GM18868 (cell line): ENCODE results near the gene USP5.
"Not testable (repeated sequence)": the region's sequence is repeated elsewhere in the genome, so short reads cannot be mapped to it uniquely, and the experiment has no call there.

Source experiments
- ATAC-seq: cut with Tn5 transposase; IDR thresholded peaks from one replicate; pipeline ENCODE4 v1.9.1; 2021; ENCODE audit warnings: mild to moderate bottlenecking, moderate library complexity; ENCODE audit not compliant: unreplicated experiment

The USP5 gene

GRCh38 chr12:6887460-6887859 lies 35.5 kb downstream of the USP5 start:
- ATAC-seq = no peak

GRCh38 chr12:6888360-6888759 lies 36.4 kb downstream of the USP5 start:
- ATAC-seq = no peak

- not testable (repeated sequence) for ATAC-seq
These were observed 36.8 kb downstream of the USP5 start for GRCh38 chr12:6888794-6889193.

- not testable (repeated sequence) for ATAC-seq
These were observed 38.0 kb downstream of the USP5 start for GRCh38 chr12:6889775-6890573.

- ATAC-seq = peak; percentile 95
These were observed 39.1 kb downstream of the USP5 start for GRCh38 chr12:6890789-6891645.

- no peak for ATAC-seq
These were observed 39.7 kb downstream of the USP5 start for GRCh38 chr12:6891646-6892001.

- not testable (repeated sequence) for ATAC-seq
These were observed 40.7 kb downstream of the USP5 start for GRCh38 chr12:6892683-6893082.

GRCh38 chr12:6894321-6894720 lies 42.4 kb downstream of the USP5 start:
- ATAC-seq = no peak

- ATAC-seq = no peak
These were observed 45.0 kb downstream of the USP5 start for GRCh38 chr12:6896846-6897435.

- no peak for ATAC-seq
These were observed 47.5 kb downstream of the USP5 start for GRCh38 chr12:6899427-6899826.

- ATAC-seq = no peak
These were observed 48.0 kb downstream of the USP5 start for GRCh38 chr12:6899837-6900519.

GRCh38 chr12:6902448-6902847 lies 50.5 kb downstream of the USP5 start:
- ATAC-seq = no peak

GRCh38 chr12:6903722-6904121 lies 51.8 kb downstream of the USP5 start:
- ATAC-seq = no peak

GRCh38 chr12:6904280-6905276 lies 52.6 kb downstream of the USP5 start, which contains the start of gene LRRC23:
Gene LRRC23 (plus strand): TSS chr12:6904822. CDS start chr12:6905634, 812 bp downstream.
- peak; percentile 96 for ATAC-seq

GRCh38 chr12:6905414-6906040 lies 53.6 kb downstream of the USP5 start:
- no peak for ATAC-seq

- not testable (repeated sequence) for ATAC-seq
These were observed 56.2 kb downstream of the USP5 start for GRCh38 chr12:6908141-6908540.

GRCh38 chr12:6909421-6910145 lies 57.6 kb downstream of the USP5 start:
- no peak for ATAC-seq

GRCh38 chr12:6912164-6912935 lies 60.4 kb downstream of the USP5 start:
- no peak for ATAC-seq
